ENCODE results near the gene COL5A2. TPM values are rescaled to one million over a fixed set of nuclear protein-coding genes. Genes with fewer than 3 reads are reported as not detected.

Gene COL5A2
- total and polyA plus RNA-seq, 4 donors: 45.5 to 387 (median 118) TPM

- peak overlapping the region; percentile 31 for H3K27ac ChIP-seq (ENCODE audit: low read depth, low read length)
Measured at GRCh38 chr2:189022492-189022891, 157.1 kb downstream of the COL5A2 start.

GRCh38 chr2:189022053-189022481 lies 157.5 kb downstream of the COL5A2 start:
- H3K4me3 ChIP-seq (ENCODE audit: low read depth, low read length): no peak overlapping the region
- H3K36me3 ChIP-seq (ENCODE audit: control insufficient read depth, insufficient read depth, low read length): no peaks in the 10 kb centered on the region
- H3K27me3 ChIP-seq (ENCODE audit: control insufficient read depth, insufficient read depth, low read length): no peaks in the 10 kb centered on the region
- peak overlapping the region; percentile 31 for H3K27ac ChIP-seq (ENCODE audit: low read depth, low read length)
- WGBS (ENCODE audit: insufficient coverage): 69% methylated on average over 7 of the region's 7 CpGs
- no peaks in the 10 kb centered on the region for H3K4me1 ChIP-seq (ENCODE audit: control insufficient read depth, insufficient read depth, low read length)
- no peaks in the 10 kb centered on the region for H3K9me3 ChIP-seq (ENCODE audit: control insufficient read depth, insufficient read depth, low read length)
- DNase-seq (ENCODE audit: low read depth in 4 of 6, low spot score in 6 of 6): peak in 1 of 6 donors; percentile 15

More at GRCh38 chr2:189022492-189022891, 157.1 kb downstream of the COL5A2 start:
- Histone ChIP-seq H3K9me3 (ENCODE audit: control insufficient read depth, insufficient read depth, low read length) (no peaks in the 10 kb centered on the region), H3K27me3 (ENCODE audit: control insufficient read depth, insufficient read depth, low read length) (no peaks in the 10 kb centered on the region), H3K36me3 (ENCODE audit: control insufficient read depth, insufficient read depth, low read length) (no peaks in the 10 kb centered on the region), H3K4me3 (ENCODE audit: low read depth, low read length) (no peak overlapping the region), H3K4me1 (ENCODE audit: control insufficient read depth, insufficient read depth, low read length) (no peaks in the 10 kb centered on the region)
- peak in 1 of 6 donors; percentile 32 for DNase-seq (ENCODE audit: low read depth in 4 of 6, low spot score in 6 of 6)
- 80% methylated on average over 1 of the region's 3 CpGs for WGBS (ENCODE audit: insufficient coverage)

GRCh38 chr2:189020179-189020578 lies 159.4 kb downstream of the COL5A2 start:
- no CpG with 5 or more reads among the region's 1 CpG for WGBS (ENCODE audit: insufficient coverage)
- DNase-seq (ENCODE audit: low read depth in 4 of 6, low spot score in 6 of 6): no peak
- Histone ChIP-seq H3K4me1 (ENCODE audit: control insufficient read depth, insufficient read depth, low read length) (no peaks in the 10 kb centered on the region), H3K9me3 (ENCODE audit: control insufficient read depth, insufficient read depth, low read length) (no peaks in the 10 kb centered on the region), H3K4me3 (ENCODE audit: low read depth, low read length) (no peak overlapping the region), H3K36me3 (ENCODE audit: control insufficient read depth, insufficient read depth, low read length) (no peaks in the 10 kb centered on the region), H3K27me3 (ENCODE audit: control insufficient read depth, insufficient read depth, low read length) (no peaks in the 10 kb centered on the region), H3K27ac (ENCODE audit: low read depth, low read length) (no peak overlapping the region)

- Histone ChIP-seq H3K36me3 (ENCODE audit: control insufficient read depth, insufficient read depth, low read length) (no peaks in the 10 kb centered on the region), H3K27me3 (ENCODE audit: control insufficient read depth, insufficient read depth, low read length) (no peaks in the 10 kb centered on the region), H3K27ac (ENCODE audit: low read depth, low read length) (no peak overlapping the region), H3K9me3 (ENCODE audit: control insufficient read depth, insufficient read depth, low read length) (no peaks in the 10 kb centered on the region), H3K4me1 (ENCODE audit: control insufficient read depth, insufficient read depth, low read length) (no peaks in the 10 kb centered on the region), H3K4me3 (ENCODE audit: low read depth, low read length) (no peak overlapping the region)
- no peak for DNase-seq (ENCODE audit: low read depth in 4 of 6, low spot score in 6 of 6)
Measured at GRCh38 chr2:189018631-189019030, 160.9 kb downstream of the COL5A2 start.

GRCh38 chr2:189016311-189016861 lies 163.2 kb downstream of the COL5A2 start:
- H3K4me3 ChIP-seq (ENCODE audit: low read depth, low read length): no peak overlapping the region
- DNase-seq (ENCODE audit: low read depth in 4 of 6, low spot score in 6 of 6): no peak
- H3K36me3 ChIP-seq (ENCODE audit: control insufficient read depth, insufficient read depth, low read length): no peaks in the 10 kb centered on the region
- no peaks in the 10 kb centered on the region for H3K9me3 ChIP-seq (ENCODE audit: control insufficient read depth, insufficient read depth, low read length)
- no peaks in the 10 kb centered on the region for H3K4me1 ChIP-seq (ENCODE audit: control insufficient read depth, insufficient read depth, low read length)
- H3K27ac ChIP-seq (ENCODE audit: low read depth, low read length): no peak overlapping the region
- H3K27me3 ChIP-seq (ENCODE audit: control insufficient read depth, insufficient read depth, low read length): no peaks in the 10 kb centered on the region

GRCh38 chr2:189015359-189015758 lies 164.2 kb downstream of the COL5A2 start:
- DNase-seq (ENCODE audit: low read depth in 4 of 6, low spot score in 6 of 6): peak in 2 of 6 donors; percentile 16 to 37
- no CpG with 5 or more reads among the region's 1 CpG for WGBS (ENCODE audit: insufficient coverage)
- Histone ChIP-seq H3K9me3 (ENCODE audit: control insufficient read depth, insufficient read depth, low read length) (no peaks in the 10 kb centered on the region), H3K36me3 (ENCODE audit: control insufficient read depth, insufficient read depth, low read length) (no peaks in the 10 kb centered on the region), H3K4me1 (ENCODE audit: control insufficient read depth, insufficient read depth, low read length) (no peaks in the 10 kb centered on the region), H3K27me3 (ENCODE audit: control insufficient read depth, insufficient read depth, low read length) (no peaks in the 10 kb centered on the region), H3K27ac (ENCODE audit: low read depth, low read length) (no peak overlapping the region), H3K4me3 (ENCODE audit: low read depth, low read length) (no peak overlapping the region)

- no peaks in the 10 kb centered on the region for H3K36me3 ChIP-seq (ENCODE audit: control insufficient read depth, insufficient read depth, low read length)
- no peaks in the 10 kb centered on the region for H3K9me3 ChIP-seq (ENCODE audit: control insufficient read depth, insufficient read depth, low read length)
- H3K27ac ChIP-seq (ENCODE audit: low read depth, low read length): no peak overlapping the region
- no peak overlapping the region for H3K4me3 ChIP-seq (ENCODE audit: low read depth, low read length)
- no peaks in the 10 kb centered on the region for H3K4me1 ChIP-seq (ENCODE audit: control insufficient read depth, insufficient read depth, low read length)
- no peaks in the 10 kb centered on the region for H3K27me3 ChIP-seq (ENCODE audit: control insufficient read depth, insufficient read depth, low read length)
- 100% methylated on average over 1 of the region's 2 CpGs for WGBS (ENCODE audit: insufficient coverage)
- peak in 1 of 6 donors; percentile 49 for DNase-seq (ENCODE audit: low read depth in 4 of 6, low spot score in 6 of 6)
Measured at GRCh38 chr2:189014449-189015138, 165.0 kb downstream of the COL5A2 start.

GRCh38 chr2:189013671-189014448 lies 165.7 kb downstream of the COL5A2 start:
- Histone ChIP-seq H3K27me3 (ENCODE audit: control insufficient read depth, insufficient read depth, low read length) (no peaks in the 10 kb centered on the region), H3K9me3 (ENCODE audit: control insufficient read depth, insufficient read depth, low read length) (no peaks in the 10 kb centered on the region), H3K4me1 (ENCODE audit: control insufficient read depth, insufficient read depth, low read length) (no peaks in the 10 kb centered on the region), H3K36me3 (ENCODE audit: control insufficient read depth, insufficient read depth, low read length) (no peaks in the 10 kb centered on the region), H3K27ac (ENCODE audit: low read depth, low read length) (no peak overlapping the region), H3K4me3 (ENCODE audit: low read depth, low read length) (no peak overlapping the region)
- no peak for DNase-seq (ENCODE audit: low read depth in 4 of 6, low spot score in 6 of 6)
- 75% methylated on average over 1 of the region's 2 CpGs for WGBS (ENCODE audit: insufficient coverage)

GRCh38 chr2:189013031-189013430 lies 166.5 kb downstream of the COL5A2 start:
- no peak overlapping the region for H3K27ac ChIP-seq (ENCODE audit: low read depth, low read length)
- no peaks in the 10 kb centered on the region for H3K9me3 ChIP-seq (ENCODE audit: control insufficient read depth, insufficient read depth, low read length)
- no peaks in the 10 kb centered on the region for H3K27me3 ChIP-seq (ENCODE audit: control insufficient read depth, insufficient read depth, low read length)
- no peak for DNase-seq (ENCODE audit: low read depth in 4 of 6, low spot score in 6 of 6)
- WGBS (ENCODE audit: insufficient coverage): no CpG with 5 or more reads among the region's 3 CpGs
- no peak overlapping the region for H3K4me3 ChIP-seq (ENCODE audit: low read depth, low read length)
- H3K4me1 ChIP-seq (ENCODE audit: control insufficient read depth, insufficient read depth, low read length): no peaks in the 10 kb centered on the region
- H3K36me3 ChIP-seq (ENCODE audit: control insufficient read depth, insufficient read depth, low read length): no peaks in the 10 kb centered on the region

All from spinal cord (tissue), 10 donors.